RWPE2 (cell line): ENCODE measurements around the gene RAP1GAP2.

Source experiments
- ATAC-seq: fragments of 200-7000 bp; cut with Tn5 transposase; 3 replicates; pipeline ENCODE4 v1.9.1; 2021; ENCODE audit warnings: low read depth
- DNase-seq: peaks from one replicate; pipeline ENCODE4 v3.0.0-alpha.2; 2020; ENCODE audit warnings: low spot score
- H3K27ac ChIP-seq: fragments of 450-650 bp; 2 replicates; pipeline ENCODE4 v1.5.1; 2017; ENCODE audit warnings: mild to moderate bottlenecking; ENCODE audit not compliant: poor library complexity, severe bottlenecking
- H3K27me3 ChIP-seq: fragments of 250-450 bp; sonication (Bioruptor Pico); 2 replicates; pipeline ENCODE4 v1.5.1; 2021; ENCODE audit warnings: mild to moderate bottlenecking, moderate library complexity; ENCODE audit not compliant: insufficient read depth, poor library complexity, severe bottlenecking
- H3K36me3 ChIP-seq: fragments of 250-450 bp; sonication (Bioruptor Pico); 2 replicates; pipeline ENCODE4 v1.5.1; 2020; ENCODE audit warnings: low read depth, mild to moderate bottlenecking, moderate library complexity
- H3K4me1 ChIP-seq: fragments of 250-450 bp; sonication (Bioruptor Pico); 2 replicates; pipeline ENCODE4 v1.5.1; 2021; ENCODE audit warnings: mild to moderate bottlenecking, moderate library complexity; ENCODE audit not compliant: insufficient read depth, poor library complexity, severe bottlenecking
- H3K4me3 ChIP-seq: fragments of 250-450 bp; sonication (Bioruptor Pico); 2 replicates; pipeline ENCODE4 v1.5.1; 2021; ENCODE audit warnings: mild to moderate bottlenecking, moderate library complexity; ENCODE audit not compliant: severe bottlenecking
- H3K9me3 ChIP-seq: fragments of 250-450 bp; sonication (Bioruptor Pico); 2 replicates; pipeline ENCODE4 v1.5.1; 2021; ENCODE audit warnings: mild to moderate bottlenecking, moderate library complexity; ENCODE audit not compliant: severe bottlenecking
- TF ChIP-seq, protein P1 (sequence below): fragments of 450-650 bp; IDR thresholded peaks from one replicate; pipeline ENCODE4 v1.5.1; 2017; ENCODE audit warnings: mild to moderate bottlenecking, moderate library complexity; ENCODE audit not compliant: poor library complexity, severe bottlenecking

RAP1GAP2 gene

DNA sequence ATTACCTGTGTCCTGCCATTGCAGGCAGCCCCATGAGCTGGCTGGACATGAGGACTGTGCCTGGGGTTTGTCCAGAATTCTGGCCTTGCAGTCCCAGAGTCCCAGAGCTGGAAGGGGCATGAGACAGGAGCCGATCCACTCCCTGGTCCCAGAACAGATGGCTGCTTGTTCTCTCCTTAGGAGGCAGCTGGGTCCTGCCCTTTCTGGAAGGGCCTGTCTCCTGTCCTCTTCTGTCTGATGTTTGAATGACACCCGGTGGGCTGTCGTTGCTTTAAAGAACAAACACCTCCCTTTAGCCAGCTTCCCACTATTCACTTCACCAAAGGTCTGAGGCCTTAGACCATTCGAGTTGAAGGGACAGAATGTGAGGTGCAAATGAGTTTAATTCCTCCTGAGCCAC is 63.8 kb downstream of the RAP1GAP2 start:
- TF ChIP-seq, protein P1, sequence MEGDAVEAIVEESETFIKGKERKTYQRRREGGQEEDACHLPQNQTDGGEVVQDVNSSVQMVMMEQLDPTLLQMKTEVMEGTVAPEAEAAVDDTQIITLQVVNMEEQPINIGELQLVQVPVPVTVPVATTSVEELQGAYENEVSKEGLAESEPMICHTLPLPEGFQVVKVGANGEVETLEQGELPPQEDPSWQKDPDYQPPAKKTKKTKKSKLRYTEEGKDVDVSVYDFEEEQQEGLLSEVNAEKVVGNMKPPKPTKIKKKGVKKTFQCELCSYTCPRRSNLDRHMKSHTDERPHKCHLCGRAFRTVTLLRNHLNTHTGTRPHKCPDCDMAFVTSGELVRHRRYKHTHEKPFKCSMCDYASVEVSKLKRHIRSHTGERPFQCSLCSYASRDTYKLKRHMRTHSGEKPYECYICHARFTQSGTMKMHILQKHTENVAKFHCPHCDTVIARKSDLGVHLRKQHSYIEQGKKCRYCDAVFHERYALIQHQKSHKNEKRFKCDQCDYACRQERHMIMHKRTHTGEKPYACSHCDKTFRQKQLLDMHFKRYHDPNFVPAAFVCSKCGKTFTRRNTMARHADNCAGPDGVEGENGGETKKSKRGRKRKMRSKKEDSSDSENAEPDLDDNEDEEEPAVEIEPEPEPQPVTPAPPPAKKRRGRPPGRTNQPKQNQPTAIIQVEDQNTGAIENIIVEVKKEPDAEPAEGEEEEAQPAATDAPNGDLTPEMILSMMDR: no peak
- Histone ChIP-seq H3K4me1 (peaks cover 2% of the 10 kb centered on the region), H3K4me3 (no peak overlapping the region), H3K27me3 (no peaks in the 10 kb centered on the region), H3K9me3 (no peaks in the 10 kb centered on the region), H3K27ac (no peak overlapping the region), H3K36me3 (0 out of 2 replicates have a peak, but pooled peaks cover 12% of the 10 kb centered on the region)
- DNase-seq (no peak), ATAC-seq (no peak)

DNA sequence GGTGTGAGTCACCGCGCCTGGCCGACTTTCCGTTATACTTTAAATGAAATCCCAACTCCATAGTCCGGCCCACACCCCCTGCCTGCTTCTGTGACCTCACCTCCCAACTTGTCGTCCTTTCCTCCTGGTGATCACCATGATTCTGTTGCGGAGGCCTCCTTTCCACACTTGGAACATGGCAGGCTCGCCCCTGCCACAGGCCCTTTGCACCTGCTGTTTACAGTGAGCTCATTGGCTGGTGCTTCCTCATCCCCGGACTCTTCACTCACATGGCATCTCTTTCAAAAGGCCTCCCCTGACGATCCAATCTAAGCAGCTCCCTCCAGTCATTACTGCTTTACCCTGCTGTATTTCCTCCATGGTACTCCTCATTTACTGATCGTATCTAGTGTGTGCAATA is 64.6 kb downstream of the RAP1GAP2 start:
- DNase-seq: no peak
- H3K36me3 ChIP-seq: 0 out of 2 replicates have a peak, but pooled peaks cover 12% of the 10 kb centered on the region
- TF ChIP-seq, protein P1: no peak
- H3K9me3 ChIP-seq: no peaks in the 10 kb centered on the region
- H3K27ac ChIP-seq: no peak overlapping the region
- ATAC-seq: no peak
- H3K4me1 ChIP-seq: no peaks in the 10 kb centered on the region
- no peaks in the 10 kb centered on the region for H3K27me3 ChIP-seq
- H3K4me3 ChIP-seq: no peak overlapping the region

DNA sequence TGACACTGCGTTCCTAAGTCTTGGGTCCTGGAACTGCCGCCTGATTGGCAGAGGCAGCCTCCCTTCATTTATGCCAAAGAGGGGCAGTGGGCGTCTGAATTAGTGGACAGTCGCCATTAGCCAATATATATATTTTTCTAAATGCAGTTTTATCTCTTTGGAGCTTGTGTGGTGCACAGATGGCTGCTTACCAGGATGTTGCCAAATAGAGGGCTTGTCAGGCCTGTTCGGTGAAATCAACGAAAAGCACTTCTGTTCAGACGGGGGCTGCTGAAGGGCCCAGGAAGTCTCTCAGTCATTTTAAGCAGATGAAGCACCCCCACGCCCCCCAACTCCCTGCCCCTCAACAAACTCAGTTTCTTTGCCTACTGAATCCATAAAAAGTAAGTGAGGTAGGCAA is 66.0 kb downstream of the RAP1GAP2 start:
- Histone ChIP-seq H3K36me3 (0 out of 2 replicates have a peak, but pooled peaks cover 9% of the 10 kb centered on the region), H3K27ac (no peak overlapping the region), H3K4me3 (no peak overlapping the region), H3K27me3 (no peaks in the 10 kb centered on the region), H3K4me1 (peaks cover 4% of the 10 kb centered on the region), H3K9me3 (no peaks in the 10 kb centered on the region)
- ATAC-seq (no peak), DNase-seq (no peak)
- TF ChIP-seq, protein P1: no peak

DNA sequence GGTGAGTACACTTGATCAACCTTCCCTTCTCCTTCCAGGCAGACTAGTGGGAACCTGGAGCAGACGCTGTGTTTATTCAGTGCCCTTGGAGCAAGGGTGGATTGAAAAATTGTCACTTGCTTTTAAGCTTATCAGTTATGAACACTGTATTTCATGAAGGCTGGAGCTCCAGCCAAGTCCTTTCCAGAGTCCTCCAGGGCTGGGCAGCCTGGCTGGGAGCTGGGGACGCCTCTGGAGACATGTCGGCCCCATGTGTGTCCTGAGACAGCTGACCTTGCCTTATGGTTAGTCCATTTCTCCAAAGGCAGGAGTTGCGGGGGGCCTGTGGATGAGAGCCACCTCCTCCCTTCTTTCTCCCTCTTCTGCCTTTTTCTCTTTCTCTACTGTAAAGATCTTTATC is 67.0 kb downstream of the RAP1GAP2 start:
- H3K4me3 ChIP-seq: no peak overlapping the region
- peaks cover 10% of the 10 kb centered on the region for H3K4me1 ChIP-seq
- no peaks in the 10 kb centered on the region for H3K9me3 ChIP-seq
- DNase-seq (no peak), ATAC-seq (no peak)
- H3K27me3 ChIP-seq: no peaks in the 10 kb centered on the region
- 0 out of 2 replicates have a peak, but pooled peaks cover 6% of the 10 kb centered on the region for H3K36me3 ChIP-seq
- H3K27ac ChIP-seq: no peak overlapping the region
- TF ChIP-seq, protein P1: no peak

DNA sequence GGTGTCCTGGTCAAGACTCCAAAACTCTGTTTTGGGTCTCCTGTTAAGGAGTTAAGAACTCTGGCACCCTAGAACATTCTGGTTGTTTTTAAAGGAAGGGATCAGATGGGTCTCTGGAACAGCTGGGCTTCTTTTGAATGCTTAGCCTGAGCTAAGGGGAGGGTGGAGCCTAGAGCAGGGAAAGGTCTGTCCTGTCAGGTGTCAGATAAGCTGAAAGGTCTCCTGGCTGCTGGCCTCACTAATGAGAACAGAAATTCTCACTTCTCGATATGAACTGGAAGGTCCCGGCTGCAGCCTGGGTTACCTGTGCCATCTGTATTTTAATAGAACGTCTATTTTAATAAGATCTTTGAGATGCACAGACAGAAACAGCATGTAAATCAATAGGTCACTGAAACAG is 69.0 kb downstream of the RAP1GAP2 start:
- ATAC-seq: no peak

More for the DNA sequence above, 69.0 kb downstream of the RAP1GAP2 start:
- Histone ChIP-seq H3K4me3 (no peak overlapping the region), H3K4me1 (peaks cover 10% of the 10 kb centered on the region), H3K9me3 (no peaks in the 10 kb centered on the region), H3K36me3 (no peaks in the 10 kb centered on the region; the same call in 1 of the 2 replicates), H3K27me3 (no peaks in the 10 kb centered on the region), H3K27ac (no peak overlapping the region)
- TF ChIP-seq, protein P1: no peak
- DNase-seq: no peak
